Liver (tissue), 9 donors: ENCODE measurements around the gene PITPNM3. TPM values are rescaled to one million over a fixed set of nuclear protein-coding genes. Genes with fewer than 3 reads are reported as not detected.

ENCODE experiments used
- DNase-seq: peaks from one replicate; pipeline ENCODE4 v3.0.0-alpha.2; 2017; ENCODE audit warnings: low spot score
- H3K27ac ChIP-seq, 2 donors: one replicate each; pipeline ENCODE4 v1.7.0; 2013; ENCODE audit warnings: inconsistent platforms in 2 of 2, low read length in 2 of 2, control low read depth in 1 of 2, low read depth in 1 of 2, mild to moderate bottlenecking in 1 of 2
- H3K27me3 ChIP-seq, 4 donors: one replicate each; pipeline versions ENCODE4 v1.6.1 to v1.7.0; 2013; ENCODE audit warnings: low read length in 3 of 4, inconsistent platforms in 1 of 4, mild to moderate bottlenecking in 1 of 4, moderate library complexity in 1 of 4; ENCODE audit not compliant: control insufficient read depth in 4 of 4, insufficient read depth in 4 of 4
- H3K36me3 ChIP-seq, 4 donors: one replicate each; pipeline versions ENCODE4 v1.6.1 to v1.7.0; 2013; ENCODE audit warnings: low read length in 3 of 4, mild to moderate bottlenecking in 3 of 4, low read depth in 1 of 4, moderate library complexity in 1 of 4; ENCODE audit not compliant: control insufficient read depth in 4 of 4, insufficient read depth in 3 of 4
- H3K4me1 ChIP-seq, 4 donors: one replicate each; pipeline versions ENCODE4 v1.6.1 to v1.7.0; 2013; ENCODE audit warnings: low read length in 3 of 4, mild to moderate bottlenecking in 3 of 4, moderate library complexity in 1 of 4; ENCODE audit not compliant: control insufficient read depth in 4 of 4, insufficient read depth in 4 of 4
- H3K4me3 ChIP-seq, 3 donors: one replicate each; pipeline versions ENCODE4 v1.6.1 to v1.7.0; 2013; ENCODE audit warnings: low read length in 3 of 3, control low read depth in 1 of 3, low read depth in 1 of 3, mild to moderate bottlenecking in 1 of 3
- H3K9ac ChIP-seq, 2 donors: one replicate each; pipeline ENCODE4 v1.7.0; 2013; ENCODE audit warnings: low read length in 2 of 2, mild to moderate bottlenecking in 2 of 2, moderate library complexity in 2 of 2, control low read depth in 1 of 2, low read depth in 1 of 2
- H3K9me3 ChIP-seq, 4 donors: one replicate each; pipeline versions ENCODE4 v1.6.1 to v1.7.0; 2013; ENCODE audit warnings: low read length in 3 of 4; ENCODE audit not compliant: control insufficient read depth in 4 of 4
- ATF3 ChIP-seq: IDR thresholded peaks from 2 replicates; pipeline ENCODE4 v1.6.1; 2016; ENCODE audit warnings: antibody characterized with exemption
- EGR1 ChIP-seq, 2 donors: IDR thresholded peaks; 2 replicates each; pipeline ENCODE4 v1.6.1; 2016 to 2018; ENCODE audit warnings: antibody characterized with exemption in 2 of 2, low read depth in 2 of 2
- FOXA1 ChIP-seq: IDR thresholded peaks from 2 replicates; pipeline ENCODE4 v1.6.1; 2016; ENCODE audit warnings: antibody characterized with exemption
- FOXA2 ChIP-seq: IDR thresholded peaks from 2 replicates; pipeline ENCODE4 v1.6.1; 2016; ENCODE audit warnings: antibody characterized with exemption
- GABPA ChIP-seq, 2 donors: IDR thresholded peaks in 1 of 2; conservative IDR thresholded peaks in 1 of 2; 2 replicates each; pipeline ENCODE4 v1.6.1; 2016; ENCODE audit warnings: antibody characterized with exemption in 2 of 2, mild to moderate bottlenecking in 1 of 2, moderate library complexity in 1 of 2
- HNF4A ChIP-seq, 2 donors: conservative IDR thresholded peaks; 2 replicates each; pipeline ENCODE4 v1.6.1; 2016; ENCODE audit warnings: antibody characterized with exemption in 2 of 2, mild to moderate bottlenecking in 2 of 2
- HNF4G ChIP-seq: IDR thresholded peaks from 2 replicates; pipeline ENCODE4 v1.6.1; 2016; ENCODE audit warnings: antibody characterized with exemption
- JUND ChIP-seq, 2 donors: IDR thresholded peaks; 2 replicates each; pipeline ENCODE4 v1.6.1; 2016; ENCODE audit warnings: antibody characterized with exemption in 2 of 2
- MAX ChIP-seq: IDR thresholded peaks from 2 replicates; pipeline ENCODE4 v1.6.1; 2016; ENCODE audit warnings: antibody characterized with exemption
- NR2F2 ChIP-seq: IDR thresholded peaks from 2 replicates; pipeline ENCODE4 v1.6.1; 2016; ENCODE audit warnings: antibody characterized with exemption
- RAD21 ChIP-seq, 2 donors: IDR thresholded peaks; 2 replicates each; pipeline ENCODE4 v1.6.1; 2016; ENCODE audit warnings: antibody characterized with exemption in 2 of 2, mild to moderate bottlenecking in 2 of 2
- REST ChIP-seq: IDR thresholded peaks from 2 replicates; pipeline ENCODE4 v1.6.1; 2016; ENCODE audit warnings: antibody characterized with exemption, mild to moderate bottlenecking
- RXRA ChIP-seq, 2 donors: IDR thresholded peaks; 2 replicates each; pipeline ENCODE4 v1.6.1; 2017 to 2018; ENCODE audit warnings: antibody characterized with exemption in 2 of 2, mild to moderate bottlenecking in 1 of 2
- SP1 ChIP-seq: IDR thresholded peaks from 2 replicates; pipeline ENCODE4 v1.6.1; 2018; ENCODE audit warnings: antibody characterized with exemption, mild to moderate bottlenecking
- TAF1 ChIP-seq: conservative IDR thresholded peaks from 2 replicates; pipeline ENCODE4 v1.6.1; 2016; ENCODE audit warnings: antibody characterized with exemption, mild to moderate bottlenecking
- YY1 ChIP-seq: IDR thresholded peaks from 2 replicates; pipeline ENCODE4 v1.6.1; 2016; ENCODE audit warnings: antibody characterized with exemption, mild to moderate bottlenecking
- WGBS: extraction: QIAGEN DNeasy Blood & Tissue Kit; methylation state at CpG from one replicate; pipeline ENCODE4 v1.1.7; 2013; 5-methylcytosine and 5-hydroxymethylcytosine counted together
- polyA plus RNA-seq, 2 donors: library from polyadenylated mRNA; stranded (reverse) in 1 of 2; unstranded in 1 of 2; fragments of 200-250 nt in 1 of 2; fragments of >200 nt in 1 of 2; fragmentation: Nextera tagmentation in 1 of 2; extraction: Ambion mirVana in 1 of 2; gene quantifications; one replicate each; pipeline versions ENCODE4 v1.2.1 to v1.2.3, GENCODE V29; 2013 to 2015
- total RNA-seq, 2 donors: library from RNA; depleted of rRNA; stranded (reverse); fragments of >200 nt; gene quantifications; one replicate each; pipeline ENCODE4 v1.2.3, GENCODE V29; 2014
- TF ChIP-seq, protein P1 (sequence below): fragments of 150-350 bp; IDR thresholded peaks from 2 replicates; pipeline ENCODE4 v1.5.1; 2017; ENCODE audit warnings: improper control_type of control experiment, low read depth, low read length; ENCODE audit not compliant: missing input control
- TF ChIP-seq, protein P2 (sequence below): IDR thresholded peaks from 2 replicates; pipeline ENCODE4 v1.6.1; 2016; ENCODE audit warnings: antibody characterized with exemption
- donor health status: healthy.
- donor health status: healthy.
- donor health status: healthy.
- donor health status: healthy.
- donor health status: healthy.

PITPNM3 gene
- total and polyA plus RNA-seq, 4 donors, result 1.5 to 5.0 (median 1.8) TPM

GRCh38 chr17:6439951-6440350 lies 116.4 kb downstream of the PITPNM3 start:
- Histone ChIP-seq H3K9me3 (no peaks in the 10 kb centered on the region), H3K36me3 (no peaks in the 10 kb centered on the region), H3K27ac (no peak overlapping the region), H3K27me3 (peaks cover 0 to 3% (median 1%) of the 10 kb centered on the region in 4 donors), H3K9ac (no peak overlapping the region), H3K4me3 (no peak overlapping the region), H3K4me1 (peaks cover 4 to 12% (median 6%) of the 10 kb centered on the region in 4 donors)
- no peak for TF ChIP-seq MAX
- TF ChIP-seq FOXA1, result no peak
- TF ChIP-seq TAF1, result no peak
- no peak for TF ChIP-seq YY1
- no peak for TF ChIP-seq FOXA2
- no peak for TF ChIP-seq HNF4A (conservative IDR thresholded peaks at IDR 0.05)
- no peak for TF ChIP-seq GABPA (IDR thresholded peaks at IDR 0.05 in 1 of 2, conservative IDR thresholded peaks at IDR 0.05 in 1 of 2)
- no peak for TF ChIP-seq RXRA (IDR thresholded peaks at IDR 0.05)
- no peak for TF ChIP-seq HNF4G
- no peak for TF ChIP-seq NR2F2
- TF ChIP-seq ATF3, result no peak
- TF ChIP-seq, protein P1, sequence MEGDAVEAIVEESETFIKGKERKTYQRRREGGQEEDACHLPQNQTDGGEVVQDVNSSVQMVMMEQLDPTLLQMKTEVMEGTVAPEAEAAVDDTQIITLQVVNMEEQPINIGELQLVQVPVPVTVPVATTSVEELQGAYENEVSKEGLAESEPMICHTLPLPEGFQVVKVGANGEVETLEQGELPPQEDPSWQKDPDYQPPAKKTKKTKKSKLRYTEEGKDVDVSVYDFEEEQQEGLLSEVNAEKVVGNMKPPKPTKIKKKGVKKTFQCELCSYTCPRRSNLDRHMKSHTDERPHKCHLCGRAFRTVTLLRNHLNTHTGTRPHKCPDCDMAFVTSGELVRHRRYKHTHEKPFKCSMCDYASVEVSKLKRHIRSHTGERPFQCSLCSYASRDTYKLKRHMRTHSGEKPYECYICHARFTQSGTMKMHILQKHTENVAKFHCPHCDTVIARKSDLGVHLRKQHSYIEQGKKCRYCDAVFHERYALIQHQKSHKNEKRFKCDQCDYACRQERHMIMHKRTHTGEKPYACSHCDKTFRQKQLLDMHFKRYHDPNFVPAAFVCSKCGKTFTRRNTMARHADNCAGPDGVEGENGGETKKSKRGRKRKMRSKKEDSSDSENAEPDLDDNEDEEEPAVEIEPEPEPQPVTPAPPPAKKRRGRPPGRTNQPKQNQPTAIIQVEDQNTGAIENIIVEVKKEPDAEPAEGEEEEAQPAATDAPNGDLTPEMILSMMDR, result no peak
- TF ChIP-seq EGR1 (IDR thresholded peaks at IDR 0.05; ENCODE audit: low read depth in 2 of 2), result no peak
- TF ChIP-seq REST, result no peak
- no peak for TF ChIP-seq RAD21 (IDR thresholded peaks at IDR 0.05)
- no peak for TF ChIP-seq JUND (IDR thresholded peaks at IDR 0.05)
- no peak for DNase-seq
- 69% methylated on average over 4 of the region's 4 CpGs for WGBS

GRCh38 chr17:6437956-6438355 lies 118.4 kb downstream of the PITPNM3 start:
- DNase-seq, result no peak
- no peak overlapping the region for H3K9ac ChIP-seq
- WGBS, result 50% methylated on average over 3 of the region's 3 CpGs
- no peaks in the 10 kb centered on the region for H3K4me1 ChIP-seq
- H3K27me3 ChIP-seq, result peaks cover 0 to 3% (median 1%) of the 10 kb centered on the region in 4 donors
- H3K4me3 ChIP-seq, result no peak overlapping the region
- no peak overlapping the region for H3K27ac ChIP-seq
- H3K36me3 ChIP-seq, result no peaks in the 10 kb centered on the region
- no peaks in the 10 kb centered on the region for H3K9me3 ChIP-seq
- no peak for TF ChIP-seq RAD21 (IDR thresholded peaks at IDR 0.05)
- no peak for TF ChIP-seq FOXA2
- TF ChIP-seq HNF4A (conservative IDR thresholded peaks at IDR 0.05), result no peak
- TF ChIP-seq, protein P2, sequence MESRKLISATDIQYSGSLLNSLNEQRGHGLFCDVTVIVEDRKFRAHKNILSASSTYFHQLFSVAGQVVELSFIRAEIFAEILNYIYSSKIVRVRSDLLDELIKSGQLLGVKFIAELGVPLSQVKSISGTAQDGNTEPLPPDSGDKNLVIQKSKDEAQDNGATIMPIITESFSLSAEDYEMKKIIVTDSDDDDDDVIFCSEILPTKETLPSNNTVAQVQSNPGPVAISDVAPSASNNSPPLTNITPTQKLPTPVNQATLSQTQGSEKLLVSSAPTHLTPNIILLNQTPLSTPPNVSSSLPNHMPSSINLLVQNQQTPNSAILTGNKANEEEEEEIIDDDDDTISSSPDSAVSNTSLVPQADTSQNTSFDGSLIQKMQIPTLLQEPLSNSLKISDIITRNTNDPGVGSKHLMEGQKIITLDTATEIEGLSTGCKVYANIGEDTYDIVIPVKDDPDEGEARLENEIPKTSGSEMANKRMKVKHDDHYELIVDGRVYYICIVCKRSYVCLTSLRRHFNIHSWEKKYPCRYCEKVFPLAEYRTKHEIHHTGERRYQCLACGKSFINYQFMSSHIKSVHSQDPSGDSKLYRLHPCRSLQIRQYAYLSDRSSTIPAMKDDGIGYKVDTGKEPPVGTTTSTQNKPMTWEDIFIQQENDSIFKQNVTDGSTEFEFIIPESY, result no peak
- TF ChIP-seq MAX, result no peak
- TF ChIP-seq TAF1, result no peak
- TF ChIP-seq, protein P1, result no peak
- TF ChIP-seq YY1, result no peak
- TF ChIP-seq FOXA1, result no peak
- no peak for TF ChIP-seq JUND (IDR thresholded peaks at IDR 0.05)
- no peak for TF ChIP-seq ATF3
- no peak for TF ChIP-seq EGR1 (IDR thresholded peaks at IDR 0.05; ENCODE audit: low read depth in 2 of 2)
- TF ChIP-seq GABPA (IDR thresholded peaks at IDR 0.05 in 1 of 2, conservative IDR thresholded peaks at IDR 0.05 in 1 of 2), result no peak
- no peak for TF ChIP-seq SP1
